HG03135 (cell line): Measurements from ENCODE around the gene ATP8B3.

Source experiments
- ATAC-seq: cut with Tn5 transposase; IDR thresholded peaks from one replicate; pipeline ENCODE4 v1.9.1; 2021; ENCODE audit warnings: mild to moderate bottlenecking, moderate library complexity; ENCODE audit not compliant: unreplicated experiment

ATP8B3 gene

DNA sequence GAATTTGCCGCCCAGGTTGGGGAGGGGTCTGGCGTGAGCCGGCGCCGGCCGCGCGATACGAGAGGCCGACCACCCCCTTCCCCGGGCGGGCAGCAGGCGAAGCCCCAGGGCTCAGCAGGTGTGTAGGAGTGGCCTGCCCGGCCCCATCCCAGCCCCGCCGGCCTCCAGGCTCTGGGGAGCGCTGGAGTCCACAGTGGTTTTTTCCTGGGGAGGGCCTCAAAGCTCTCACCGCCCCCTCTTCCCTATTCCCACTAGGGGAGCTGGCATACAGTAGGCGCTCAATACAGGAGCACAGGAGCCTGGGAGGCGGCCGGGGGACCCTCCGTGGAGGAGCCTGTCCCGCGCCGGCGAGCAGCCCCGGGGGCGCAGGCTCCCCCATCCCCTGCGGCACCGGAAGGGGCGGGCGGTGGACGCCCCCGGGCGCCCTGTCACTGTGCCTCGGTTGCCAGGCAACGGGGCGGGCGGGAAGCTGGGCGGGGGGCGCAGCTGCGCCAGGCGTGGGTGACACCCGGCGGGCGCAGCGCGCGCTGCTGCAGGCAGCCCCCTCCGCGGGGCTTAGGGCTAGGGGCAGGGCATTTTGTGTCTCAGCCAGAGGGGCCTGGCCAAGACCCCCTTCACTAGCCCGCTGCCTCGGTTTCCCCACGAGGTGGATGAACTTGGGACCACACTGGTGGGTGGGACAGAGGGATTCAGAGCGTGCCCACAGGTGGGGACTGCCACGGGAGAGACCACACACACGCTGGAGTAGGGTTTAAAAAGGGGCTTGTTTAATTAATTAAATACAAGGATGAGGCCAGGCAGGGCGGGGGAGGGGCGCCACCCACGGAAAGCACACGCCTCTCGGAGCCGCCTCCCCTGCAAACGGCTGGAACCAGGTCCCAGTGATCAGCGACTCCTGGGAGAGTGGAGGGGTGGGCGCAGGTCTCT lies 39.8 kb upstream of the ATP8B3 start:
- ATAC-seq: no peak

DNA sequence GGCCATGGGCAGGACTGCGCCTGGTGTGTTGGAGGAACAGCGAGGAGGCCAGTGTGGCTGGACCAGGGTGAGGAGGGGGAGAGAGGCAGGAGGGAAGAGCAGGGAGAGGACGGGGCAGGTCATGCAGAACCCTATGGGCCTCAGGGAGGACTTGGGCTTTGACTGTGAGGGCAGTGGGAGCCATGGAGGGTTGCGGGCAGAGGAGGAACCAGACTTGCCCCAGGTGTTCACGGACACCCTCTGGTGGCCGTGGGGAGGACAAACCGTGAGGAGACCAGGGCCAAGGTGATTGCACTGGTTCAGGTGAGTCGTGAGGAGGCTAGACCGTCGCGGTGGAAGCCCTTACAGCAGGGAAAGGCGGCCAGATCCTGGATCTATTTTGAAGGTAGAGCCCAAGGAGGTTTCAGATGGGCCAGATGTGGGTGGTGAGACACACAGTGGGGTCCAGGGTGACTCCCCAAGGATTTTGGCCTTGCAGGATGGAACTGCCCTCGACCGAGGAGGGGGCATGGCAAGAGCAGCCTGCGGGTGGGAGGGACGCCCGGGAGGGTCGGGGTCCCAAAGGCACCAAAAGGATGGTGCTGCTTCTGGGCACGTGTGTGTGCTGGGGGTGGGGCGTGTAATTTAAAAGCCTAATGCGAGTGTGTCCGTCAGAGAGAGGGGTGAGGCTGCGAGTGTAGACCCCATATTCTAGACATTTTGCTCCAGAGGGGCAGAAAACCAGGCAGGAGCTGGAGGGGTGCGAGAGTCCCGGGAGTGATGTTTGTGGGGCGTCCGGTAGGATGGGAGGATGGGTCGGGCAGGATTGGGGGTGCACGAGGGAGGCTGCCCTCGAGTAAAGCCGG lies 39.0 kb upstream of the ATP8B3 start:
- no peak for ATAC-seq

- ATAC-seq: no peak
Measured at GRCh38 chr19:1849886-1850398, 37.9 kb upstream of the ATP8B3 start.

DNA sequence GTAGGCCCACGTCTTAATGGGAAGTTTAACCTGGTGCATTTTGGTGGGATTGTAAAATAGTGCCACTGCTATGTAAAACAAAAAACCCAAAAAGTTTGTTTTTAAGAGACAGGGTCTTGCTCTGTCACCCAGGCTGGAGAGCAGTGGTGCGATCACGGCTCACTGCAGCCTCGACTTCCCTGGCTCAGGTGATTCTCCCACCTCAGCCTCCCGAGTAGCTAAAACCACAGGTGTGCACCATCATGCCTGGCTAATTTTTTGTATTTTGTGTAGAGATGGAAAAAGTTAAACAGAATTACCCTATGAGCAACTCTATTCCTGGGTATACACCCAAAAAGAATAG lies 37.0 kb upstream of the ATP8B3 start:
- ATAC-seq: no peak

DNA sequence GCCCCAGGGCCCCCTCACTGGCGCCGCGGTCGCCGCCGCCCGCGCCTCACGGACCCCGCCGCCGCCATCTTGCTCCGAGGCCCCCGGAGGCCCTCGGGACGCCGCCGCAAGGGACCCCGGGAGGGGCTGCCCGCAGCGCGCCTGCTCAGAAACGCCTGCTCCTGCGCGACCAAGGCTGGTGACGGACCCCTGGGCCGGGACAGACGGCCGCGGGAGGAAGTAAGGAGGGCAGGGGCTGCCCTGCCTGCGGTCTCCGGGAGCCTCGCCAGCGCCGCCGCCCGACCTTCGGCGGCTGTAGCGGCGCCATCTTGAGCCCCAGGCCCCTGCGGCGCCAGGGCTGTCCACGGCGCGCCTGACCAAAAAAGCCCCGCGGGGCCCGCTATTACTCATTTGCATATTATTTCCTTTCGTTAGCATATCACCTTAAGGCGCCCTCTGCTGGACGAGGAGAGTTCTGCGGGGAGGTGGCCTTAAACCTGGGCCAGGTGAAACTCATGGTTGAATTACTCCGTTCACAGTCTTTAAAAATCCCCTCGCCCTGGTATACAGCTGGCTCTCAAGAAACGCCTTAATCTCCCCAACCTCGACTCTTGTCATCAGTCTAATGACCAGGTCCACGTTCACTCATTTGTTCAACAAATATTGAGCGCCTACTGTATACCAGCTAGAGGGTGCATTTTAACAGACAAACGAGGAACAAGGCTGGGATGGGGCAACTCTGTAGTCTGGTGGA lies 36.5 kb upstream of the ATP8B3 start, which contains the start of gene REXO1:
TSS of gene REXO1 (minus strand) at position 85 of the 733 bp plus-strand sequence. CDS start 125 bp downstream, outside the sequence.
- ATAC-seq: peak; percentile 59

GRCh38 chr19:1847684-1848398 lies 35.8 kb upstream of the ATP8B3 start:
- ATAC-seq: peak; percentile 25

GRCh38 chr19:1847348-1847683 lies 35.2 kb upstream of the ATP8B3 start:
- ATAC-seq: no peak

- ATAC-seq: no peak
Measured at GRCh38 chr19:1846517-1847204, 34.6 kb upstream of the ATP8B3 start.

GRCh38 chr19:1845642-1846041 lies 33.6 kb upstream of the ATP8B3 start:
- ATAC-seq: no peak

DNA sequence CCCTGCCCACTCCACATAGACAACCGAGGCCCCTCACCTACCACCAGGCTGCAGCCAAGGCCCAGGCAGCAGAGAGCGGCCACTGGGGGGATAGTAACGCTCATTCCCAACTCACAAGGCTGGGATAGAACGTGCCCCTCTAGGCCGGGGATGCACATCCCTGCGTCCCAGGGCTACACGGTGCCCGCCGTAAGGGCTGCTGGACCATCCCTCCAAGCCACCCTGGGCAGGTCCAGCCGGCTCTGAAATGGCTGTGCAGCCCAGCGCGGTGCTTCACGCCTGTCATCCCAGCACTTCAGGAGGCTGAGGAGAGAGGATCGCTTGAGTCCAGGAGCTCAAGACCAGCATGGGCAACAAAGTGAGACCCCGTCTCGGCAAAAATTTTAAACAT lies 33.0 kb upstream of the ATP8B3 start:
- no peak for ATAC-seq

DNA sequence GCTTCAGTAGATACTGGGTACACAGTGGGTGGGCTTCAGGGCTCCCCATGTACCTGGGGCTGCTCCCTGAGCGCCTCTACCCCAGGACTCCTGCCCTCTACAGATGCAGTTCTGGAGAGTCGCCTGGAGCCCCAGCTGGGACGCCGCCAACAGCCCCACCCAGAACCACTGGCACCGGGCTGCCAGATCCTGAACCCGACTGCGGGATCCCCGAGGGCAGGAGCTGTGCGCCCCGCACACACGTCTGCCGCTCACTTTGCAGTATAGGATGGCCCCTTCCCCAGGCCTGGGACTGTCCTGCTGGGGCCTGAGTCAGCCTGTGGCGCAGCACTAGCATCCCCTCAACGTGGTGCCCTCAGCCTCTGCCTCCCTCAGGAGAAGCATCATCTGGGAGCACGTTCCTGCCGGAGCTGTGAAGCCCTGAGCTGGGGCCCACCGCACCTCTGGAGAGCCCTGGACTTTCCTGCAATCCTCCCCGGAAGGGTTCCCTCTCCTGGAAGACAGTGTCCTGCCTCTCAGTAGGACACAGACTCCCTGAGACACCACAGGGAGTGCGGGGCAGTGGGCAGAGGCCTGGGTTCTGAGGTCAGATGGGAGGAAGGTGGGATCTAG lies 32.5 kb upstream of the ATP8B3 start:
- ATAC-seq: no peak

GRCh38 chr19:1843646-1844394 lies 31.7 kb upstream of the ATP8B3 start:
- no peak for ATAC-seq

- no peak for ATAC-seq
Measured at GRCh38 chr19:1843116-1843515, 31.0 kb upstream of the ATP8B3 start.

DNA sequence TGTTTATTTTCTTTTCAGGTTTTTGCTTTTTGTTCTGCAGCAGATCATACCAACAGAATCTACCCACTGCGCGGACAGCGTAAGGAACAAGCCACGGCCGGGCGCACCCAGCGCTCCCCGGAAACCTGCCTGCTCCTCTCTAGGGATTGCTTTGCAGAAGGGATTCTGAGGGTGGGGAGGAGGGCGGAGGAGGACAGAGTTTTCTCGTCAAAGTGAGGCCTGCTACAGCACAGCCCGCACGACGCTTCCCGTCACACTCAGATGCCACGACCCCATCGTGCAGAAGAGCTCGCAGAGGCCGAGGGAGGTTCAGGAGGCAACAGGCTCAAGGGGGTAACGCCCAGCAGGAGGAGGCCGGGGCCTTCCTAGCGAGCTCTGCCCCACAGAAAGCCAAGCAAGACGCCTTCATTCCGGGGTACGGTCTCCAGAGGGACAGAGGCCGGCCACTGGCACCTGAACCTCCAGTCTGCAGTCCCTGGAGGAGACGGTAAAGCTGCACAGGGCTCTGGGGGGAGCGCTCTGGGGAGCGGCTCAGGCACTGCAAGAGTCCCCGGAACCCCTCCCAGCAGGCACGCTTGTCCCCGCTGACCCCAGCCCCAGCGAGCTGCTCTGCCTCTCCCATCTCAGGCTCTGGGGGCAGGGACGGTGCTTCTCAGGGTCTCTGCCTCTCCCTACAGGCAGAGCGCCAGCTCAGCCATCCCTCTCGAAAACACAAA lies 29.3 kb upstream of the ATP8B3 start:
- no peak for ATAC-seq

- ATAC-seq: no peak
Measured at GRCh38 chr19:1840541-1841115, 28.6 kb upstream of the ATP8B3 start.

DNA sequence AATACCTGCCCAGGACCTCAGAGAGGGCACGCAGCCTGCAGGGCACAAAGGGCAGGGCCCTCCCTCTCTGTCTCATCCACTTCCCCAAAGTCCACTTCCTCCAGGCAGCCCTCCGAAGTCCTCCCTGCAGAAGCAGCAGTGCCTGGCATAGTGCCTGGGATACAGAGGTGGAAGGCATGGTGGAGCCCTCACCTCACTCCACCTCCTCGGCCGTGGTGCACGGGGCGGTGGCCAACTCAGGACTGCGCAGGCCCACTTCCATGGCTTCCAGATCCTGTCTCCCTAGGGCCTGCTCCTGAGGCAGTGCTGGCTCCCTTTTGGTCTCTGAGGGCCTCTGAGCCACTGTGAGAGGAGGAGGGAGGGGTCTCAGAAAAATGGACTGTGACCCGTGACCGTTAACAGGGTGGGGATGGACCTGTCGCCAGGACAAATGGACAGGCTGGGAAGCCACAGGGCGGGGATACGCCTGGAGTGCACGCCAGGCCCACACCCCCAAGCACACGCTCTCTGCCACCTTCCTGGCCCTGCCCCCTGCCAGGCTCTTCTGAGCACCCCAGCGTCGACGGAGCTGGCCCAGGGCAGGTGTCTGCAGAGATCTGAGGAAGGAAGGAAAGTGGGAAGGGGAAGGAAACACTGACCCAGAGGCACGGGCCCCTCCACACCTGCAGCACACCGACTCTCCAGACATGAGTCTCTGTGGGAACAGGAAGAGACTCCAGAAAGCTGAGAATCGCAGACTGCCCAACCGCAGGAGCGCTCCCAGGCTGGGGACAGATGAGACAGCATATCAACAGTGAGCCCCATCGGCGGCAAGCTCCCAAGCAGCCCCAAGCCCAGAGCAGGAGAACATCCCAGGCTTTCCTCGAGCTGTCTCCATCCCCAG lies 27.8 kb upstream of the ATP8B3 start:
- ATAC-seq: no peak

- no peak for ATAC-seq
Measured at GRCh38 chr19:1837625-1838105, 25.6 kb upstream of the ATP8B3 start.
